ENCODE data around the gene TSC22D4.

The TSC22D4 gene

GRCh38 chr7:100488333-100489095, 9.5 kb upstream of the TSC22D4 start:
- POLR2A ChIA-PET = interaction anchor here (1.0 to 1.6 kb wide), 2 partner anchors 9 to 19 kb away, joined by 3 read pairs; partner anchors contain the start of gene TSC22D4
- no peak for DNase-seq (ENCODE audit: extremely low spot score)
- TF ChIP-seq PKNOX1 (IDR thresholded peaks at IDR 0.05) = no peak
- TF ChIP-seq SUZ12 (IDR thresholded peaks at IDR 0.05) = no peak
- no peak for TF ChIP-seq TARDBP (IDR thresholded peaks at IDR 0.05)
- no peak for TF ChIP-seq FOXM1 (IDR thresholded peaks at IDR 0.05; ENCODE audit: borderline replicate concordance)
- TF ChIP-seq HDGF (IDR thresholded peaks at IDR 0.05; ENCODE audit: borderline replicate concordance) = no peak
- no peak for TF ChIP-seq ZNF384 (IDR thresholded peaks at IDR 0.05)
- no peak for TF ChIP-seq CTBP1 (IDR thresholded peaks at IDR 0.05; ENCODE audit: borderline replicate concordance)
- TF ChIP-seq SP1 (IDR thresholded peaks at IDR 0.05) = no peak
- no peak for TF ChIP-seq NFRKB (IDR thresholded peaks at IDR 0.05)
- TF ChIP-seq ELF4 (IDR thresholded peaks at IDR 0.05) = no peak
- no peak for TF ChIP-seq FOXK2 (IDR thresholded peaks at IDR 0.05)
- CTCF ChIA-PET = no interaction called here

GRCh38 chr7:100486753-100487446, 7.9 kb upstream of the TSC22D4 start:
- no peak for TF ChIP-seq ZNF384 (IDR thresholded peaks at IDR 0.05)
- no peak for TF ChIP-seq TARDBP (IDR thresholded peaks at IDR 0.05)
- TF ChIP-seq PKNOX1 (IDR thresholded peaks at IDR 0.05) = no peak
- no peak for TF ChIP-seq SP1 (IDR thresholded peaks at IDR 0.05)
- no peak for TF ChIP-seq CTBP1 (IDR thresholded peaks at IDR 0.05; ENCODE audit: borderline replicate concordance)
- TF ChIP-seq ELF4 (IDR thresholded peaks at IDR 0.05) = no peak
- no peak for TF ChIP-seq ARNT (IDR thresholded peaks at IDR 0.05)
- TF ChIP-seq NFRKB (IDR thresholded peaks at IDR 0.05) = no peak
- TF ChIP-seq FOXA1 (IDR thresholded peaks at IDR 0.05) = no peak
- DNase-seq (ENCODE audit: extremely low spot score) = no peak
- ChIA-PET CTCF (no interaction called here), POLR2A (interaction anchor here (0.6 to 1.8 kb wide), 3 partner anchors 9 to 58 kb away, joined by 3 to 4 read pairs (median 3); partner anchors contain the start of gene ZCWPW1)

- no peak for TF ChIP-seq CTBP1 (IDR thresholded peaks at IDR 0.05; ENCODE audit: borderline replicate concordance)
- no peak for TF ChIP-seq FOXK2 (IDR thresholded peaks at IDR 0.05)
- no peak for TF ChIP-seq LEF1 (IDR thresholded peaks at IDR 0.05; ENCODE audit: borderline replicate concordance)
- no peak for TF ChIP-seq FOXM1 (IDR thresholded peaks at IDR 0.05; ENCODE audit: borderline replicate concordance)
- no peak for TF ChIP-seq TARDBP (IDR thresholded peaks at IDR 0.05)
- no peak for TF ChIP-seq ELF4 (IDR thresholded peaks at IDR 0.05)
- TF ChIP-seq HDGF (IDR thresholded peaks at IDR 0.05; ENCODE audit: borderline replicate concordance) = no peak
- no peak for DNase-seq (ENCODE audit: extremely low spot score)
- ChIA-PET POLR2A (interaction anchor here (1.8 kb wide), 1 partner anchor 11 kb away, joined by 4 read pairs; no protein-coding TSS in a partner anchor), CTCF (no interaction called here)
These were observed 7.2 kb upstream of the TSC22D4 start for GRCh38 chr7:100486111-100486636.

GRCh38 chr7:100485471-100485876, 6.5 kb upstream of the TSC22D4 start:
- no peak for DNase-seq (ENCODE audit: extremely low spot score)
- ChIA-PET POLR2A (interaction anchor here (0.6 kb wide), 1 partner anchor 60 kb away, joined by 3 read pairs; no protein-coding TSS in a partner anchor), CTCF (no interaction called here)
- TF ChIP-seq SUZ12 (IDR thresholded peaks at IDR 0.05) (no peak), CTBP1 (IDR thresholded peaks at IDR 0.05; ENCODE audit: borderline replicate concordance) (no peak), BHLHE40 (IDR thresholded peaks at IDR 0.05; ENCODE audit: borderline replicate concordance) (no peak), ZNF384 (IDR thresholded peaks at IDR 0.05) (no peak), FOXM1 (IDR thresholded peaks at IDR 0.05; ENCODE audit: borderline replicate concordance) (no peak), L3MBTL2 (conservative IDR thresholded peaks at IDR 0.05) (no peak), FOXK2 (IDR thresholded peaks at IDR 0.05) (no peak), ELF4 (IDR thresholded peaks at IDR 0.05) (no peak), TARDBP (IDR thresholded peaks at IDR 0.05) (no peak), ARNT (IDR thresholded peaks at IDR 0.05) (no peak)

GRCh38 chr7:100484673-100485045, 5.6 kb upstream of the TSC22D4 start:
- TF ChIP-seq SUZ12 (IDR thresholded peaks at IDR 0.05) (no peak), TARDBP (IDR thresholded peaks at IDR 0.05) (no peak)
- ChIA-PET POLR2A (interaction anchor here (0.6 kb wide), 1 partner anchor 60 kb away, joined by 3 read pairs; no protein-coding TSS in a partner anchor), CTCF (no interaction called here)
- DNase-seq (ENCODE audit: extremely low spot score) = no peak

- ChIA-PET POLR2A (interaction anchor here (1.5 kb wide), 1 partner anchor 9 kb away, joined by 4 read pairs; no protein-coding TSS in a partner anchor), CTCF (interaction anchor here (1.3 kb wide), 1 partner anchor 13 kb away, joined by 3 read pairs; no protein-coding TSS in a partner anchor)
- no peak for TF ChIP-seq SP1 (IDR thresholded peaks at IDR 0.05)
- no peak for TF ChIP-seq HDGF (IDR thresholded peaks at IDR 0.05; ENCODE audit: borderline replicate concordance)
- no peak for TF ChIP-seq ELF4 (IDR thresholded peaks at IDR 0.05)
- TF ChIP-seq CTBP1 (IDR thresholded peaks at IDR 0.05; ENCODE audit: borderline replicate concordance) = no peak
- no peak for TF ChIP-seq FOXA1 (IDR thresholded peaks at IDR 0.05)
- TF ChIP-seq NFRKB (IDR thresholded peaks at IDR 0.05) = no peak
- no peak for TF ChIP-seq ZNF384 (IDR thresholded peaks at IDR 0.05)
- TF ChIP-seq FOXK2 (IDR thresholded peaks at IDR 0.05) = no peak
- no peak for TF ChIP-seq PKNOX1 (IDR thresholded peaks at IDR 0.05)
- TF ChIP-seq BHLHE40 (IDR thresholded peaks at IDR 0.05; ENCODE audit: borderline replicate concordance) = no peak
- TF ChIP-seq FOXM1 (IDR thresholded peaks at IDR 0.05; ENCODE audit: borderline replicate concordance) = no peak
- TF ChIP-seq LEF1 (IDR thresholded peaks at IDR 0.05; ENCODE audit: borderline replicate concordance) = no peak
- no peak for TF ChIP-seq TARDBP (IDR thresholded peaks at IDR 0.05)
- no peak for TF ChIP-seq SUZ12 (IDR thresholded peaks at IDR 0.05)
- TF ChIP-seq L3MBTL2 (conservative IDR thresholded peaks at IDR 0.05) = no peak
- TF ChIP-seq ARNT (IDR thresholded peaks at IDR 0.05) = no peak
- peak; percentile 66 for DNase-seq (ENCODE audit: extremely low spot score)
These were observed 5.0 kb upstream of the TSC22D4 start, which contains the start of gene NYAP1 for GRCh38 chr7:100483722-100484672. NYAP1 (plus strand) TSS chr7:100483927; CDS start chr7:100485312, 1,385 bp downstream.
